ENCODE measurements around the gene IGSF21. TPM values are rescaled to one million over a fixed set of nuclear protein-coding genes. Genes with fewer than 3 reads are reported as not detected.

IGSF21 gene
- total RNA-seq, 1 experiment from 2014 or later, result not detected

DNA sequence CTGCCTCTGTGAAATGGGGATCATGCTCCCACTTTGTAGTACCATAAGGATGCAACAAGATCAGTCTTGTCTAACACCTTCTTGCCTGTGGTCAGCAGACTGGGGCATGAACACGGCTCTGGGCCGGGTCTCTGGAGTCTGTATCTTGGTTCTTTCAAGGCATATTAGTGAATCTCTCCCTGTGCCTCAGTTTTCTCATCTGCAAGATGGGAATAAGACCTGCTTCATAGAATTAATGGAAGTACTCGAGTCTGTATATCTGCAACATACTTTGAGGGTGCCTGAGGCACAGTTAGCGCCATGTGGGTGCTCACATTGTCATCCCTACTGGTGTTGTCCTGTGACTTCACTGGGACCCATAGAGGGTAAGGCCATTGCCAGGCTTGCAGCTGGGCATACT, 84.6 kb downstream of the IGSF21 start:
- TF ChIP-seq, protein P1, sequence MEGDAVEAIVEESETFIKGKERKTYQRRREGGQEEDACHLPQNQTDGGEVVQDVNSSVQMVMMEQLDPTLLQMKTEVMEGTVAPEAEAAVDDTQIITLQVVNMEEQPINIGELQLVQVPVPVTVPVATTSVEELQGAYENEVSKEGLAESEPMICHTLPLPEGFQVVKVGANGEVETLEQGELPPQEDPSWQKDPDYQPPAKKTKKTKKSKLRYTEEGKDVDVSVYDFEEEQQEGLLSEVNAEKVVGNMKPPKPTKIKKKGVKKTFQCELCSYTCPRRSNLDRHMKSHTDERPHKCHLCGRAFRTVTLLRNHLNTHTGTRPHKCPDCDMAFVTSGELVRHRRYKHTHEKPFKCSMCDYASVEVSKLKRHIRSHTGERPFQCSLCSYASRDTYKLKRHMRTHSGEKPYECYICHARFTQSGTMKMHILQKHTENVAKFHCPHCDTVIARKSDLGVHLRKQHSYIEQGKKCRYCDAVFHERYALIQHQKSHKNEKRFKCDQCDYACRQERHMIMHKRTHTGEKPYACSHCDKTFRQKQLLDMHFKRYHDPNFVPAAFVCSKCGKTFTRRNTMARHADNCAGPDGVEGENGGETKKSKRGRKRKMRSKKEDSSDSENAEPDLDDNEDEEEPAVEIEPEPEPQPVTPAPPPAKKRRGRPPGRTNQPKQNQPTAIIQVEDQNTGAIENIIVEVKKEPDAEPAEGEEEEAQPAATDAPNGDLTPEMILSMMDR (IDR thresholded peaks at IDR 0.05; ENCODE audit: unreplicated experiment), result no peak
- Mint-ChIP-seq H3K4me1 (ENCODE audit: low read depth, unreplicated experiment) (no peaks in the 10 kb centered on the region), H3K4me3 (ENCODE audit: low read depth, unreplicated experiment) (no peak overlapping the region), H3K36me3 (ENCODE audit: insufficient read depth, unreplicated experiment) (no peaks in the 10 kb centered on the region), H3K9me3 (ENCODE audit: low read depth, unreplicated experiment) (no peaks in the 10 kb centered on the region), H3K27me3 (ENCODE audit: unreplicated experiment) (peaks cover 82% of the 10 kb centered on the region), H3K27ac (ENCODE audit: unreplicated experiment) (no peak overlapping the region)
- BruUV-seq (replicated peaks), result no TSS peak
- intact Hi-C loops (cut with micrococcal nuclease; ENCODE audit: unreplicated experiment), result no loop called here
- no peak for DNase-seq
- CTCF ChIA-PET, result no interaction called here

DNA sequence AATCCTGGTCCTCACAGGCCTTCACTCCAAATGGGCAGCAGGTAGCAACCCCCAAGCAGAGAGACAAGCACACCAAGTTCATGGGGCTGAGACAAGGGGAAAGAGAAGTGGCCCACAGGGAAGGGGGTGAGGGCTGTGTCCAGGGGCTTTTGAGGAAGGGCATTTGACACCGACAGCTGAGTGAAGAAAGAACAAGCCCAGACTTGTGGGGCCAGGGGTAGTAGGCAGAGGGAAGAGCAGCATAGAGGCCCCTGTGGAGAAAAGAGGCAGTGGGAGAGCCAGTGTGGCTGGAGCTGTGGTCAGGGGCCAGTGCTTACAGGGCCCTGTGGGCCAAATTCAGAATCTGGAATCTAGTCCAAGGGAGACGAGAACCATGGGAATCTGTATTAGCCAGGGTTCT, 85.4 kb downstream of the IGSF21 start:
- Mint-ChIP-seq H3K9me3 (ENCODE audit: low read depth, unreplicated experiment) (no peaks in the 10 kb centered on the region), H3K4me3 (ENCODE audit: low read depth, unreplicated experiment) (no peak overlapping the region), H3K36me3 (ENCODE audit: insufficient read depth, unreplicated experiment) (no peaks in the 10 kb centered on the region), H3K27me3 (ENCODE audit: unreplicated experiment) (peaks cover 78% of the 10 kb centered on the region), H3K4me1 (ENCODE audit: low read depth, unreplicated experiment) (no peaks in the 10 kb centered on the region), H3K27ac (ENCODE audit: unreplicated experiment) (no peak overlapping the region)
- CTCF ChIA-PET, result no interaction called here
- intact Hi-C loops (cut with micrococcal nuclease; ENCODE audit: unreplicated experiment), result no loop called here
- TF ChIP-seq, protein P1 (IDR thresholded peaks at IDR 0.05; ENCODE audit: unreplicated experiment), result no peak
- DNase-seq, result no peak
- no TSS peak for BruUV-seq (replicated peaks)

DNA sequence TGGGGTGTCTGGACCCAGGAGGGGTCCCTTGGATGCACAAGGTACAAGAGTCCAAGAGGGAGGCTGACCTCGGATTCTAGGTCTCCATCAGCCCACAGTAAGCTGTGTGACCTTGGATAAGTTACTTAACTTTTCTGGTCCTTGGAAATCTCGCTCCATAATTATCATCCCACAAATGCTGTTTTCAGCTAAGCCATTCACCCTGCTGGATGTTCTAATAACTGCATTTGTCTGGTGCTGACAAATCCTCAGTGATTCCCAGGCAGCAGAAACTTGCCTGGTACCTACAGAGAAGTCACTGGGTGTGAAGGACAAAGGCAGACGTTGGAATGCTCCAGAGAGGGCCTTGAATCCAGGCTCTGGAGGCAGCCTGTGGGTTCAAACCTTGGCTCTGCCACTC, 89.7 kb downstream of the IGSF21 start:
- no peak overlapping the region for H3K27ac Mint-ChIP-seq (ENCODE audit: unreplicated experiment)
- peaks cover 90% of the 10 kb centered on the region for H3K27me3 Mint-ChIP-seq (ENCODE audit: unreplicated experiment)
- H3K4me3 Mint-ChIP-seq (ENCODE audit: low read depth, unreplicated experiment), result no peak overlapping the region
- TF ChIP-seq, protein P1 (IDR thresholded peaks at IDR 0.05; ENCODE audit: unreplicated experiment), result no peak
- no peaks in the 10 kb centered on the region for H3K4me1 Mint-ChIP-seq (ENCODE audit: low read depth, unreplicated experiment)
- intact Hi-C loops (cut with micrococcal nuclease; ENCODE audit: unreplicated experiment), result no loop called here
- no peaks in the 10 kb centered on the region for H3K9me3 Mint-ChIP-seq (ENCODE audit: low read depth, unreplicated experiment)
- no peak for DNase-seq
- CTCF ChIA-PET, result no interaction called here
- no peaks in the 10 kb centered on the region for H3K36me3 Mint-ChIP-seq (ENCODE audit: insufficient read depth, unreplicated experiment)
- no TSS peak for BruUV-seq (replicated peaks)

DNA sequence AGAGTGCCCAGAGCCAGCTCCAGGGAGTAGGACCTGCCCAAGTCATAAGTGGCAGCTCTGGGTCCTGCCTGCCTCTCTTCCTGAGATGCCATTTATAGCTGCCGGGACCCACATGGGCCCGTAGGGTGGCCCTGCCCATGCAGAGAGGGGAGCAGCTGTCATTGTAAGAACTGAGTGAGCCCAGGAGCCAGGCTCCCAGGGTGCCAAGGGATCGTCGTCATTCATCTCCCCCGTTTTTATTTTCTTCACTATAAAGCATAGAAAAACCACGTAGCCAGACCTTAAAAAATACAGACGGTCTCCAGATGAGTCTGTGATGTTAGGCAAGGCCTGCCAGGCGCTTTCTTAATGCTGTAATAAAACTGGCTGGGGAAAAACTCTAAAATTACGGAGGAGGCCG, 90.7 kb downstream of the IGSF21 start:
- Mint-ChIP-seq H3K27ac (ENCODE audit: unreplicated experiment) (no peak overlapping the region), H3K27me3 (ENCODE audit: unreplicated experiment) (peaks cover 90% of the 10 kb centered on the region), H3K36me3 (ENCODE audit: insufficient read depth, unreplicated experiment) (no peaks in the 10 kb centered on the region), H3K4me3 (ENCODE audit: low read depth, unreplicated experiment) (no peak overlapping the region), H3K4me1 (ENCODE audit: low read depth, unreplicated experiment) (no peaks in the 10 kb centered on the region), H3K9me3 (ENCODE audit: low read depth, unreplicated experiment) (no peaks in the 10 kb centered on the region)
- DNase-seq, result no peak
- CTCF ChIA-PET, result no interaction called here
- TF ChIP-seq, protein P1 (IDR thresholded peaks at IDR 0.05; ENCODE audit: unreplicated experiment), result no peak
- BruUV-seq (replicated peaks), result no TSS peak
- intact Hi-C loops (cut with micrococcal nuclease; ENCODE audit: unreplicated experiment), result no loop called here

DNA sequence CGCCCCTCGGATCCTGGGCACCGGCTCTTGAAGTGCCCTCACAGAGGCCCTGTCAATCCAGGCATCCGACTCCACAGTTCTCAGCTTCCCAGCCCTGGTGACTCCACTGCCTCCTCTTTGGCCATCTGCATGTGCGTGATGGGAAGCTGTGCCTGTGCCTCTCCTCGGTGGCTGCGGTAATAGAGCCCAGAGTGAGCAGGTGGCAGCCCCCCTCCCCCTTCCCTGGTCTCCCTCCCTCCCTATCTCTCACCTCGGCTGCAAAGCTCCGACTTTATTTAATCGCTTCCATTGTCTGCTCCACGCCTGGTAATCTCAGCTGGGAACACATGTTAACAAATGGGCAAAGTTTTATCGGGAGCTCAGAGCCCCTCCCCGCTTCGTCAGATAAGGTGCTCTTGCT, 91.9 kb downstream of the IGSF21 start:
- no TSS peak for BruUV-seq (replicated peaks)
- H3K4me3 Mint-ChIP-seq (ENCODE audit: low read depth, unreplicated experiment), result no peak overlapping the region
- H3K4me1 Mint-ChIP-seq (ENCODE audit: low read depth, unreplicated experiment), result no peaks in the 10 kb centered on the region
- H3K27ac Mint-ChIP-seq (ENCODE audit: unreplicated experiment), result no peak overlapping the region
- TF ChIP-seq, protein P1 (IDR thresholded peaks at IDR 0.05; ENCODE audit: unreplicated experiment), result no peak
- DNase-seq, result no peak
- H3K9me3 Mint-ChIP-seq (ENCODE audit: low read depth, unreplicated experiment), result no peaks in the 10 kb centered on the region
- intact Hi-C loops (cut with micrococcal nuclease; ENCODE audit: unreplicated experiment), result no loop called here
- no peaks in the 10 kb centered on the region for H3K36me3 Mint-ChIP-seq (ENCODE audit: insufficient read depth, unreplicated experiment)
- CTCF ChIA-PET, result no interaction called here
- peaks cover 88% of the 10 kb centered on the region for H3K27me3 Mint-ChIP-seq (ENCODE audit: unreplicated experiment)
